SK-N-SH (cell line): ENCODE results near the gene ERC1. TPM values are rescaled to one million over a fixed set of nuclear protein-coding genes. Genes with fewer than 3 reads are reported as not detected.

Source experiments
- CTCF ChIA-PET: fragments of 300-600, 350-600 bp; formaldehyde crosslinking; extraction: SDS; loops from one replicate; lab custom pipeline; 2021; lab: Yijun Ruan, JAX
- POLR2A ChIA-PET: fragments of 350-600 bp; sonication (Branson Sonifier 250); formaldehyde crosslinking; extraction: SDS; loops from one replicate; lab custom pipeline; 2020; ENCODE audit warnings: antibody characterized with exemption, inconsistent platforms; lab: Yijun Ruan, JAX
- DNase-seq: peaks from one replicate; pipeline ENCODE4 v3.0.0; 2012
- H2AFZ ChIP-seq: fragments of 200-600 bp; sonication (generic); 2 replicates; pipeline ENCODE4 v1.8.1; 2016; ENCODE audit warnings: antibody characterized with exemption, mild to moderate bottlenecking, low read depth
- H3F3A ChIP-seq: fragments of 200-600 bp; sonication (generic); replicated peaks from 2 replicates; pipeline ENCODE3; 2016; ENCODE audit warnings: antibody characterized with exemption, mild to moderate bottlenecking; ENCODE audit not compliant: insufficient read depth
- H3K27ac ChIP-seq, 2 experiments: fragments of 200-500 bp in 1 of 2; fragments of 200-600 bp in 1 of 2; sonication (Bioruptor generic) in 1 of 2; sonication (generic), shearing (Covaris generic) in 1 of 2; 2 replicates each; pipeline versions ENCODE4 v1.5.1 to v1.6.1; 2014 to 2016; ENCODE audit warnings: low read depth in 2 of 2, inconsistent platforms in 1 of 2, low read length in 1 of 2, mild to moderate bottlenecking in 1 of 2, mixed read lengths in 1 of 2
- H3K27me3 ChIP-seq: fragments of 200-600 bp; sonication (generic), shearing (Covaris generic); 2 replicates; pipeline ENCODE4 v1.6.1; 2016; ENCODE audit warnings: mixed run types; ENCODE audit not compliant: insufficient read depth
- H3K36me3 ChIP-seq, 2 experiments: fragments of 200-500 bp in 1 of 2; fragments of 200-600 bp in 1 of 2; sonication (Bioruptor generic) in 1 of 2; sonication (generic) in 1 of 2; replicated peaks in 1 of 2; 2 replicates each; pipeline versions ENCODE3 to v1.5.1; 2014 to 2016; ENCODE audit warnings: low read length in 1 of 2, mild to moderate bottlenecking in 1 of 2; ENCODE audit not compliant: insufficient read depth in 2 of 2, control insufficient read depth in 1 of 2
- H3K4me1 ChIP-seq, 2 experiments: fragments of 200-500 bp in 1 of 2; fragments of 200-600 bp in 1 of 2; sonication (Bioruptor generic) in 1 of 2; sonication (generic), shearing (Covaris generic) in 1 of 2; 2 replicates each; pipeline versions ENCODE4 v1.5.1 to v1.6.1; 2014 to 2016; ENCODE audit warnings: low read depth in 1 of 2, low read length in 1 of 2, mixed run types in 1 of 2; ENCODE audit not compliant: insufficient read depth in 2 of 2, control insufficient read depth in 1 of 2
- H3K4me2 ChIP-seq: fragments of 200-600 bp; sonication (generic), shearing (Covaris generic); 2 replicates; pipeline ENCODE4 v1.6.1; 2017; ENCODE audit warnings: mixed run types
- H3K4me3 ChIP-seq, 2 experiments: fragments of 200-500 bp in 1 of 2; fragments of 200-600 bp in 1 of 2; sonication (Bioruptor generic) in 1 of 2; sonication (generic), shearing (Covaris generic) in 1 of 2; 2 replicates each; pipeline versions ENCODE4 v1.5.1 to v1.8.1; 2014 to 2016; ENCODE audit warnings: low read depth in 2 of 2, inconsistent platforms in 1 of 2, low read length in 1 of 2, mild to moderate bottlenecking in 1 of 2, mixed read lengths in 1 of 2, moderate library complexity in 1 of 2
- H3K79me2 ChIP-seq: fragments of 200-600 bp; sonication (generic); 2 replicates; pipeline ENCODE4 v1.8.1; 2017; ENCODE audit warnings: mild to moderate bottlenecking; ENCODE audit not compliant: insufficient read depth
- H3K9ac ChIP-seq: fragments of 200-600 bp; sonication (generic); 2 replicates; pipeline ENCODE4 v1.6.1; 2017; ENCODE audit warnings: mixed run types
- H3K9me2 ChIP-seq: fragments of 200-600 bp; sonication (generic); 2 replicates; pipeline ENCODE4 v1.6.1; 2017; ENCODE audit warnings: mixed run types
- H3K9me3 ChIP-seq: fragments of 200-600 bp; sonication (generic); 2 replicates; pipeline ENCODE4 v1.6.1; 2017; ENCODE audit warnings: mixed run types, mild to moderate bottlenecking, moderate library complexity
- H4K20me1 ChIP-seq: fragments of 200-600 bp; sonication (generic); 2 replicates; pipeline ENCODE4 v1.6.1; 2017; ENCODE audit warnings: mild to moderate bottlenecking, mixed run types; ENCODE audit not compliant: insufficient read depth
- EP300 ChIP-seq, 2 experiments: IDR thresholded peaks; 2 replicates each; pipeline versions ENCODE4 v1.4.0 to v1.6.1; 2012; ENCODE audit warnings: borderline replicate concordance in 1 of 2, low read depth in 1 of 2, low read length in 1 of 2
- JUND ChIP-seq: IDR thresholded peaks from 2 replicates; pipeline ENCODE4 v1.4.0; 2012
- SIN3A ChIP-seq: IDR thresholded peaks from 2 replicates; pipeline ENCODE4 v1.6.1; 2012; ENCODE audit warnings: low read depth, mild to moderate bottlenecking, low read length, moderate library complexity, borderline replicate concordance
- WGBS: methylation state at CpG from one replicate; pipeline ENCODE4 v1.1.6; 2017; ENCODE audit warnings: low lambda C conversion rate; 5-methylcytosine and 5-hydroxymethylcytosine counted together
- polyA plus RNA-seq, 3 experiments: library from polyadenylated mRNA; depleted of rRNA; stranded (reverse); fragments of >200 nt; gene quantifications; 2 replicates each; pipeline ENCODE4 v1.2.3, GENCODE V29; 2012
- TF ChIP-seq, protein P1 (sequence below): IDR thresholded peaks from 2 replicates; pipeline ENCODE4 v1.4.0; 2012; ENCODE audit warnings: low read depth, borderline replicate concordance
- TF ChIP-seq, protein P2 (sequence below): fragments of 200-600 bp; sonication (generic); IDR thresholded peaks from 2 replicates; pipeline ENCODE4 v1.6.1; 2017; ENCODE audit warnings: antibody characterized with exemption, mild to moderate bottlenecking, moderate library complexity

The ERC1 gene
- polyA plus RNA-seq, 1 of the 3 experiments (the other 2 are of a cell fraction) = 7.5 TPM

DNA sequence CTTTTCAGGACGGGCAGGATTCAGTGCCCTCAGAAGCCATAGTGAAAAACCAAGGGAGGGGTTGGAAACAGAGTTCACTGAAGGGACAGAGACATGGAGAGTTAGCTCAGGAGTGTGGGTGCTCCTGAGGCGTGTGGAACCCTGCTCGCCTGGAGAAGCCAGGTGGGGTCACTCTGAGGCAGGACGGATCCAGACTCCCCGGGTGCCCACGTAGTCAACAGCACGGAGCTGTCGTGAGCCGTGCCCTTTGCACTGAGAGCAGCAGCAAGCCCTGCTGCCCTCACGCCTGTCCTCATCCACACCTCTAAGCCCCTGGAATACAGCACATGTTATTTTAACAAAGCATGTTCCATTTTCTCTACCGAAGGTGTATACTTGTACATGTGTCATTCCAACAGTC, 488.6 kb downstream of the ERC1 start:
- no peak overlapping the region for H3K4me2 ChIP-seq
- H3K36me3 ChIP-seq = peaks cover 0 to 10% of the 10 kb centered on the region in 2 experiments
- no peaks in the 10 kb centered on the region for H3K9me3 ChIP-seq
- H4K20me1 ChIP-seq = no peaks in the 10 kb centered on the region
- 95% methylated on average over 3 of the region's 11 CpGs for WGBS
- TF ChIP-seq SIN3A (no peak), EP300 (IDR thresholded peaks at IDR 0.05; ENCODE audit: borderline replicate concordance in 1 of 2, low read depth in 1 of 2, low read length in 1 of 2) (no peak)
- TF ChIP-seq, protein P1, sequence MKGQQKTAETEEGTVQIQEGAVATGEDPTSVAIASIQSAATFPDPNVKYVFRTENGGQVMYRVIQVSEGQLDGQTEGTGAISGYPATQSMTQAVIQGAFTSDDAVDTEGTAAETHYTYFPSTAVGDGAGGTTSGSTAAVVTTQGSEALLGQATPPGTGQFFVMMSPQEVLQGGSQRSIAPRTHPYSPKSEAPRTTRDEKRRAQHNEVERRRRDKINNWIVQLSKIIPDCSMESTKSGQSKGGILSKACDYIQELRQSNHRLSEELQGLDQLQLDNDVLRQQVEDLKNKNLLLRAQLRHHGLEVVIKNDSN = no peak
- TF ChIP-seq, protein P2, sequence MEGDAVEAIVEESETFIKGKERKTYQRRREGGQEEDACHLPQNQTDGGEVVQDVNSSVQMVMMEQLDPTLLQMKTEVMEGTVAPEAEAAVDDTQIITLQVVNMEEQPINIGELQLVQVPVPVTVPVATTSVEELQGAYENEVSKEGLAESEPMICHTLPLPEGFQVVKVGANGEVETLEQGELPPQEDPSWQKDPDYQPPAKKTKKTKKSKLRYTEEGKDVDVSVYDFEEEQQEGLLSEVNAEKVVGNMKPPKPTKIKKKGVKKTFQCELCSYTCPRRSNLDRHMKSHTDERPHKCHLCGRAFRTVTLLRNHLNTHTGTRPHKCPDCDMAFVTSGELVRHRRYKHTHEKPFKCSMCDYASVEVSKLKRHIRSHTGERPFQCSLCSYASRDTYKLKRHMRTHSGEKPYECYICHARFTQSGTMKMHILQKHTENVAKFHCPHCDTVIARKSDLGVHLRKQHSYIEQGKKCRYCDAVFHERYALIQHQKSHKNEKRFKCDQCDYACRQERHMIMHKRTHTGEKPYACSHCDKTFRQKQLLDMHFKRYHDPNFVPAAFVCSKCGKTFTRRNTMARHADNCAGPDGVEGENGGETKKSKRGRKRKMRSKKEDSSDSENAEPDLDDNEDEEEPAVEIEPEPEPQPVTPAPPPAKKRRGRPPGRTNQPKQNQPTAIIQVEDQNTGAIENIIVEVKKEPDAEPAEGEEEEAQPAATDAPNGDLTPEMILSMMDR = no peak
- H3K9me2 ChIP-seq = no peaks in the 10 kb centered on the region
- peaks cover 15% of the 10 kb centered on the region; the same call in 1 of the 2 replicates for H3K79me2 ChIP-seq
- ChIA-PET CTCF (no interaction called here), POLR2A (no interaction called here)
- no peak for DNase-seq
- H2AFZ ChIP-seq = no peak overlapping the region
- H3K27me3 ChIP-seq = no peaks in the 10 kb centered on the region
- peaks cover 19% of the 10 kb centered on the region for H3F3A ChIP-seq
- H3K27ac ChIP-seq = no peak overlapping the region
- no peak overlapping the region for H3K4me3 ChIP-seq
- peaks cover 2 to 16% of the 10 kb centered on the region in 2 experiments for H3K4me1 ChIP-seq
- no peak overlapping the region for H3K9ac ChIP-seq

DNA sequence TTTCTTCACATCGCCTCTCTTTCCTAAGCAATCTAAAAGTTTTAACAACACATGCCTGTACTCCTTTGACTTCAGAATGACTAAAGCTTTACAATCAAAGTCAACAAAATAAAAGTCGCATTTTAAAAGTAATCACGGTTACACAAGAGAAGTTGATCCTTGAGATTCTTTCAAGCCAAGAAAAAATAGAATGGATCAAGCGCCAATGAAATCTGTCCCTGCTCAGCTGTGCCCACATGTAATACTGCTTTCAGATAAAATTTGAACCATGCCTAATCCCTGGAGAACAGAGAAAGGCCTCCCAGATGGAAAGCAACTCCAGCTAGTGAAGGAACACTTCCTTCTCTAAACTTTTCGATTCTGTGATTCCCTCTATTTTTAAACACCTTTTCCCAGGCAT, 490.3 kb downstream of the ERC1 start:
- peaks cover 3% of the 10 kb centered on the region for H3F3A ChIP-seq
- H3K9me3 ChIP-seq = no peaks in the 10 kb centered on the region
- no peaks in the 10 kb centered on the region for H3K9me2 ChIP-seq
- no peak overlapping the region for H3K9ac ChIP-seq
- H3K27ac ChIP-seq = no peak overlapping the region
- H3K4me2 ChIP-seq = no peak overlapping the region
- H4K20me1 ChIP-seq = no peaks in the 10 kb centered on the region
- WGBS = 84% methylated on average over 5 of the region's 5 CpGs
- peaks cover 0 to 15% of the 10 kb centered on the region in 2 experiments for H3K36me3 ChIP-seq
- peaks cover 0 to 2% of the 10 kb centered on the region in 2 experiments; a peak in 2 of 4 replicates for H3K4me1 ChIP-seq
- no peak overlapping the region for H2AFZ ChIP-seq
- DNase-seq = no peak
- ChIA-PET CTCF (no interaction called here), POLR2A (no interaction called here)
- H3K79me2 ChIP-seq = peaks cover 15% of the 10 kb centered on the region; the same call in 1 of the 2 replicates
- TF ChIP-seq, protein P2 = no peak
- TF ChIP-seq JUND = no peak
- TF ChIP-seq EP300 (IDR thresholded peaks at IDR 0.05; ENCODE audit: borderline replicate concordance in 1 of 2, low read depth in 1 of 2, low read length in 1 of 2) = no peak
- no peaks in the 10 kb centered on the region for H3K27me3 ChIP-seq
- no peak overlapping the region for H3K4me3 ChIP-seq
